TTC549 (cell line): ENCODE results near the gene LCNL1.

Experiments
- FAIRE-seq: peaks from 2 replicates; lab custom pipeline; 2012; peaks lifted over from hg19 to GRCh38; lab: Jason Lieb, UNC

Gene LCNL1

GRCh38 chr9:136982232-136983051, at the start of gene LCNL1:
LCNL1 (plus strand) TSS chr9:136982993; CDS start chr9:136983587, 594 bp downstream.
- FAIRE-seq: no peak

- FAIRE-seq: no peak
Observed at GRCh38 chr9:136934277-136934676, 48.5 kb upstream of the LCNL1 start.

DNA sequence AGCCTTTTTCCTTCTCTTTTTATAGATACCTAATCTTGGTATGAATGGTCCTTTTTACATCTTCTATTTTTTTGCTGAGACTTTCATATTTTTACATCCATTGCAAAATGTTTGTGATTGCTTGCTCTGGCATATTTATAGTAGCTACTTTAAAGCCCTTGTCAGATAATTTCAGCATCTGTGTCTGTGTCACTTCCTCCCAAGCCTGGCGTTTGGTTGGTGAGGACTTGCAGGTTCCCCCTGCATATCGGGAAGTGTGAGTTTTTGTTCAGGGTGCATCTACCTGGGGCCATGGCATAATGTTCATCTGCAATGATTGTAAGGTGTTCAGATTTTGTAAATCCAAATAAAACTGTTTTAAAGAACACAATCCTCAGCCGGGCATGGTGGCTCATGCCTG, 47.1 kb upstream of the LCNL1 start:
- FAIRE-seq: no peak

DNA sequence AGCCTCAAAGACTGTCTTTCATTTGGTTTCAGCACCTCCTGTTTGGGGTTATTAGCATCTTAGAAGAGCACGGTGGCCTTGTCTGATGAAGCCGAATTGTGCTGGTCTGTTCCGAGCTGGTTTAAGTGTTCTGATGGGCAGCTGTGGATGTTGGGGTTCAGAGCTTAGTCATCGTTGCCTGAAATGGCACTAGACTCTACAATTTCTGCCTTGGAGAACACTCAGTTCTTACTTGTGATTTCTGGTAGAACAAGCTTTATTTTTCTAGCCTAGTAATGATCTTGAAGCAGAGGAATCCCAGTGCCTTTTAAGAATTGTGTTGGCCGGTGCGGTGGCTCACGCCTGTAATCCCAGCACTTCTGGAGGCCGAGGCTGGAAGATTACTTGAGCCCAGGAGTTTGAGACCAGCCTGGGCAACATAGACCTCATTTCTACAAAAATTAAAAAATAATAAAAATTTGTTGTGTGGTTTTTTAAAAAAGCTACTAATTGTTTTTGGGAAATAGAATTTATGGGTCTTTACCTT, 46.1 kb upstream of the LCNL1 start:
- no peak for FAIRE-seq

DNA sequence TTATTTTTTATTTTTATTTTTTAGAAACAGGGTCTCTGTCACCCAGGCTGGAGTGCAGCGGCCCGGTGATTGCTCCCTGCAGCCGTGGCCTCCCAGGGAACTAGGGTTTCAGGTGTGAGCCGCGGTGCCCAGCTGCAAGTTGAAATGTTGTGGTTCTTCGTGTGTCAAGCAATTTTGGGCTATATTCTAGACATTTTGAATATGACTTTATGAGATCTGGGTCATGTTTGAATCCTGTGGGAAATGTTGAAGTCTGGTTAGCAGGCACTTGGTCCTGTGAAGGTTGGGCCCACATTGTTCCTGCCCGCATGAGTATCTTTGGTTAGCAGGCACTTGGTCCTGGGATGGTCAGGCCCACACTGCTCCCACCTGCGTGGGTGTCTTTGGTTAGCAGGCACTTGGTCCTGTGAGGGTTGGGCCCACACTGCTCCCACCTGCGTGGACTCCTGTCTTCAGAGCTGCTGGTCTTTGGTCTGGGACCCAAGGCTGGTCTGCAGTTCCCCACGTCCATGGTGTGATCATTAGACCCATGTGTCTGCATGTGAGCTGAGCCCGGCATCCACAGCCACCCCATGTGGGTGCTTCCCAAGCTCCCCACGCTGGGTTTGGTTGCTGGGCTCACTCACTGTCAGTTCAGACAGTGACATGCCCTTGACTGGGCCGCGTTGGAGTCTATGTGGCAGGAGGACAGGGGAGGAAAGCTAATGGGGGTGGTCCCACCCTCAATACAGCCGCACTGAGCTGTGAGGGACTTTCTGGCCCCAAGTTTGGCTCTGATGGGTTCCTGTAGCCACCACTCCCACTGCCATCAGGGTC, 45.4 kb upstream of the LCNL1 start:
- FAIRE-seq: no peak

DNA sequence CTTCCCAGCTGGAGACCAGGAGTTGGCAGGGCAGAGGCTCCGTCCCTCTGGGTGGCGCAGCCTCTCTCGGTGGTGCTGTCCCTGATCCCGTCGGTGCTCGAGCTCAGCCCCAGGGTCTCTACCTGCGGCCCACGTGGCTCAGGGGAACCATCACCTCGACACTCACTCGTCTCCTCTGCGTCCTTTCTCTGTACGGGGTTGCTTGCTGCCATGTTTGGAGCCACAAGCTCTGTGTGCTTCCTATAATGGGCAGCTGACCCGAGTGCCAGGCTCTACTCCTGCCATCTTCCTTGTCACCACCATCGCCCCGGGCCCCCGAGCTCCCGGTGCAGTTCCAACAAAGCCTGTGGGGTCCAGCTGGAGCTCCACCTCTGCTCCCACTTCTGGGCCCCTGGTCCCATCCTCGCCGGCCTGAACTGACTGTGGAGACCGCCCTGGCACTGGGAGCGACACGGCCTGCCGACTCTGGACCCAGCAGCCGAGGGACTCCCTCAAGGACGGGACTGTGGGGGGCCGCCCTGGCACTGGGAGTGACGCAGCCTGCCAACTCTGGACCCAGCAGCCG, 43.3 kb upstream of the LCNL1 start:
- no peak for FAIRE-seq

GRCh38 chr9:136939996-136940525, 42.7 kb upstream of the LCNL1 start:
- FAIRE-seq: no peak

DNA sequence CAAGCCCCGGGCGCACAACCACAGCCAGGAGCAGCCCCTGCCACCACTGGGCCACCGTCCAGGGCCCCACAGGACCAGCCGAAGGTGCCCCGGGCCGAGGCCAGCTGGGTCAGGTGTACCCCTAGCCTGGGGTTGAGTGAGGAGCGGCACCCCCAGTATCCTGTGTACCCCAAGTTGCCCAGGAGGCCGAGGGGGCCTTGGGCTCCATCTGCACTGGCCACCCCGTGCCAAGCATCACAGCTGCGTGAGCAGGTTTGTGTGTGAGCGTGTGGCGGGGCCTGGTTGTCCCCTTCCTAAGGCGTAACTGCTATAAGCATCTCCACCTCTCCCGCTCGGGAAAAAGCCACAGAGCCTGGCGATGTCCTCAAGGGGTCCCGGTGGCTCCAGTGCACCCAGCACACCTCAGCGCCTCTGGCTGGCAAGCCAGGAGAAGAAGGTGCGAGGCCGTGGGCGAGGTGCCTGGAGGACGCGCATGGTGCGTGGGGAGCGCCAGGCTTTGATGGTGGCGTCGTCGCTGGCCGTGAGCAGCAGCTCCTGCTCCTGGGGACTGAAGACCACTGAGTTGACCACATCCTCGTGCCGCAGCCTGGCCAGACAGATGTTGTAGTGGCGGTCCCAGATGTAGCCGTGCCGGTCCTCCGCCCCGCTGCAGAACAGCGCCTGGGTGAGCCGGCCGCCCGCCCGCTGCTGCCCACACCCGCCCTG, 42.1 kb upstream of the LCNL1 start:
- FAIRE-seq: no peak

DNA sequence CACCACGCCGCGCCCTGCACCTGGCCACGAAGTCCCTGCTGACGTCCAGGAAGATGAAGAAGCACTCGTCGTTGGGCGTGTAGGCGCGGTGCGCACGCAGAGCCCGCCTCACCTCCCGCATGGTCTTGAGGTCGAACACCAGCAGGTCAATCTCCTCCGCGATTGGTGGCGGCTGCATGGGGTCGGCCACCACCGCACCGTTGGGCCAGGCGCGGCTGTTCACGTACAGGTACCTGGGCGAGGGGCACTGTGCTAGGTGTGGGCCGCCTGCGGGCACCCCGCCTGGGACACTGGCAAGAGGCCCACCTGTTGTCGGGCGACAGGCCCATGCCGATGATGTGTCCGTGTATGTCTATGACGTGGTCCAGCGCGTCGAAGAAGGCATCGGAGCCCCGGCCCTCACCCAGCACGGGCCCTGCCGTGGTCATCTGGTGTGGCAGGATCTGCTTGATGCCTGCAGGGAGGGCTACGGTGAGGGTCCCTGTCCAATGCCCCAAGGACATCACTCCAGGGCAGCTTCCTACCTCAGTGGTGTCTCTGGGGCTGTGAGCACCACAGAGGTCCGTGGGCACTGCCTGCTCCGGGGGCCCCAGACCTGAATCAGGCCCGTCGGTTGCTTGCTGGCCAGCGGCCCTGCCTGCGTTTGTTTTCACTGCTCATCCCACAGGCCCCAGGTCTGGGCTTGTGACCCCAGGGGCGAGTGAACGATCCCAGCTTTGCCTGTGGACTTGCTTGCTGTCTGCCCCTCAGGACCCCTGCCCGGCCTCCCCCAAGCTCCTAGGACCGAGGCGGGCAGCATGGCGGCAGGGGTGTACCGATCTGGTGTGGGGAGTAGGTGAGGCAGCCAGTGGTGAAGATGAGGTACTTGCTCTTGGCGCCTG, 41.3 kb upstream of the LCNL1 start:
- no peak for FAIRE-seq

- no peak for FAIRE-seq
Observed at GRCh38 chr9:136942112-136942880, 40.5 kb upstream of the LCNL1 start.

DNA sequence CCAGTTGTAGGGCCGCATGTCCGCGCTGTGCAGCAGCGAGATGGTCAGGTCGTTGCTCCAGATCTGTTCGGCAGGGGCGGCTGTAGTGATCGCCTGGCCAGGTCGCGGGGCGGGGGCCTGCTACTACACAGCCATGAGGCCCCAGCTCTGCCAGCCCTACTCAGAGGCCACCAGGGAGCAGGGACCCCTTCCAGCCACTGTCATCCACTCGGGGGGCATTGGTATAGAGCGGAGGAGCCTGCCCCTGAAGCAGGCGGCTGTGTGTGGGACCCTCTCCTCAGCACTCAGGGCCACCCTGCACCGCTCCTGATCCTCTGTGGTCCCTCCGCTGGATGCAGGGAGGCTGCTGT, 39.9 kb upstream of the LCNL1 start:
- no peak for FAIRE-seq

GRCh38 chr9:136943291-136944211, 39.2 kb upstream of the LCNL1 start:
- no peak for FAIRE-seq

DNA sequence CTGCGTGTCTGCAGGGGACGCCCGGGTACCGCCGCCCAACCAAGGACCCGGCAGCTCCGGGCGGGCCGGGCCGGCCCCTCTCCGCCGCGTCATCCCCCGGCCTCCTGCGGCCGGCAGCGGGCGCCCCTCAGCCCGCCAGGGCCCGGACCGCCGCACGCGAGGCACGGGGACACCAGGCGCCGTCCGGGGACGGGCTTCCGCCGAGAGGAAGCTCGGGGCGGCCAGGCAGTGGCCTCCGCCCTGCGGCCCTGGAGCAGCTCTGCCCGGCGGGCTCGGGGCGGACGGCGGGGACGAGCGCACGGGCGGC, 38.6 kb upstream of the LCNL1 start:
- no peak for FAIRE-seq

DNA sequence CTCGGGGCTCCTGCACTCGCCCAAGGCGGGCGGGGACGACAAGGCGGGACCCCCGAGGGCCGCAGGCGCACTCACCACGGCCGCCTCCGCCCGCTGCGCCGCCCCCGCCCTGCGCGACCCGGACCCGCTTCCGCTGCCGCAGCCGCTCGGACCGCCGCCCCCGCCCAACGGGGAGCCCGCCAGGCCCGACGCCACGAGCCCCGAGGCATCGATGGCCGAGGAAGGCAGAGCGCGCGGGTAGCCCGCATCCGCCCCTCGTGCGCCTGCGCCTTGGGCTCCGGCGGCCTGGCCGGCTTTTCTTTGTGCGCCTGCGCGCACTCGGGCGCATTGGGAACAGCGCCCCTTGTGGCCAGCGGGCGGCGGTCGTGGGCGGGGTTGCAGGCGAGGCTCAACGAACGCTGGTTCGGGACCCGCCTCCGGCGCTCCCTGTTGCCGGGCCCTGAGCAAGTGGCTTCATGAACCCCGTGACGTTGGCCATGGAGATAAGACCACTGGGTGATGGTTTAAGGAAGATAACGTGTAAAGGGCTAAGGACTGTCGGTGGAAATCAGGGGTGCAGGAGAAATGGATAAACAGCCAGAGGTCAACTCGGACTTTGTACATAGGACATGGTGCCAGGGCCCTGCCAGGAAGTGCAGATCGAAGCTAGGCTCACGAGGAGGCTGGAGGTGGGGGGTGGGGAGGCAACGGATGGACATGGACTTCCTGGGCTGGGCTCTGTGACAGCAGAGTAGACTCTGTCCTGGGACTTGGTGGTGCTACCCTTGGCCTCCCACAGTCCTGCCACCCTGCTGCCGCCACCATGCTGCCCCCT, 38.1 kb upstream of the LCNL1 start, which contains the start of the genes C8G and FBXW5:
Gene C8G (plus strand): TSS at position 725 of the 814 bp plus-strand sequence. CDS start 78 bp downstream, at position 803.
Gene FBXW5 (minus strand): TSS at position 220 of the 814 bp plus-strand sequence. CDS start 655 bp downstream, outside the sequence.
- no peak for FAIRE-seq

GRCh38 chr9:136945333-136946227, 37.2 kb upstream of the LCNL1 start:
- no peak for FAIRE-seq

GRCh38 chr9:136946228-136947027, 36.4 kb upstream of the LCNL1 start:
- FAIRE-seq: no peak
